HCT116 (cell line): ENCODE results near the gene NBPF26. TPM values are rescaled to one million over a fixed set of nuclear protein-coding genes. Genes with fewer than 3 reads are reported as not detected.

ENCODE experiments used
- total RNA-seq: library from RNA; stranded (reverse); gene quantifications from one replicate; pipeline ENCODE4 v1.2.1, GENCODE V29; 2021; ENCODE audit not compliant: unreplicated experiment

NBPF26 gene
- total RNA-seq, 1 experiment from 2014 or later: 15.8 TPM

Other genes with a start within 250 kb of the NBPF26 start
- not detected for gene PPIAL4A, start 165.8 kb downstream of the NBPF26 start, total RNA-seq